CD14-positive monocyte (primary cell): ENCODE data around the gene SLAMF7. TPM values are rescaled to one million over a fixed set of nuclear protein-coding genes. Genes with fewer than 3 reads are reported as not detected.

Experiments used
- DNase-seq, 3 donors: peaks; one replicate each; pipeline ENCODE4 v3.0.0-alpha.2; 2011 to 2022
- H2AFZ ChIP-seq: 2 replicates; pipeline ENCODE4 v1.6.0; 2012; ENCODE audit warnings: mild to moderate bottlenecking, low read depth, low read length, inconsistent platforms; ENCODE audit not compliant: insufficient read depth, poor library complexity, severe bottlenecking
- H3K27ac ChIP-seq, 2 donors: 1 replicate in 1 of 2; 2 replicates in 1 of 2; pipeline ENCODE4 v1.5.1; 2012 to 2013; ENCODE audit warnings: low read length in 2 of 2, control low read depth in 1 of 2, inconsistent platforms in 1 of 2, low read depth in 1 of 2, mild to moderate bottlenecking in 1 of 2
- H3K27me3 ChIP-seq, 2 donors: one replicate each; pipeline versions ENCODE4 v1.6.0 to v1.6.1; 2011 to 2013; ENCODE audit warnings: low read length in 2 of 2; ENCODE audit not compliant: control insufficient read depth in 2 of 2, insufficient read depth in 2 of 2
- H3K36me3 ChIP-seq, 2 donors: replicated peaks in 1 of 2; 1 replicate in 1 of 2; 2 replicates in 1 of 2; pipeline versions ENCODE4 v1.5.1 to v1.6.1; 2012 to 2013; ENCODE audit warnings: low read length in 2 of 2, control low read depth in 1 of 2, inconsistent platforms in 1 of 2, mild to moderate bottlenecking in 1 of 2; ENCODE audit not compliant: insufficient read depth in 2 of 2, control insufficient read depth in 1 of 2
- H3K4me1 ChIP-seq, 2 donors: 1 replicate in 1 of 2; 2 replicates in 1 of 2; pipeline versions ENCODE4 v1.5.1 to v1.6.1; 2012 to 2013; ENCODE audit warnings: low read length in 2 of 2, control low read depth in 1 of 2, inconsistent platforms in 1 of 2, mild to moderate bottlenecking in 1 of 2, moderate library complexity in 1 of 2; ENCODE audit not compliant: insufficient read depth in 2 of 2, control insufficient read depth in 1 of 2
- H3K4me2 ChIP-seq: replicated peaks from 2 replicates; pipeline ENCODE3; 2012; ENCODE audit warnings: low read length, moderate library complexity, mild to moderate bottlenecking; ENCODE audit not compliant: poor library complexity, severe bottlenecking; ENCODE audit errors: extremely low read depth
- H3K4me3 ChIP-seq, 3 experiments: fragments of 200-600 bp in 1 of 3; sonication (generic) in 1 of 3; replicated peaks in 1 of 3; 1 replicate in 2 of 3; 2 replicates in 1 of 3; pipeline ENCODE4 v1.5.1; 2011 to 2013; ENCODE audit warnings: low read length in 3 of 3, mild to moderate bottlenecking in 3 of 3, control low read depth in 2 of 3, low read depth in 2 of 3, inconsistent platforms in 1 of 3, moderate library complexity in 1 of 3
- H3K79me2 ChIP-seq: 2 replicates; pipeline ENCODE4 v1.6.0; 2012; ENCODE audit warnings: mild to moderate bottlenecking, control low read depth, inconsistent platforms, low read length, moderate library complexity; ENCODE audit not compliant: insufficient read depth
- H3K9ac ChIP-seq: 2 replicates; pipeline ENCODE4 v1.6.0; 2017; ENCODE audit warnings: low read length, mild to moderate bottlenecking; ENCODE audit not compliant: insufficient read depth, poor library complexity, severe bottlenecking
- H3K9me3 ChIP-seq, 2 donors: replicated peaks in 1 of 2; 1 replicate in 1 of 2; 2 replicates in 1 of 2; pipeline versions ENCODE4 v1.5.1 to v1.6.1; 2012 to 2013; ENCODE audit warnings: low read length in 2 of 2, control low read depth in 1 of 2; ENCODE audit not compliant: control insufficient read depth in 1 of 2, insufficient read depth in 1 of 2
- H4K20me1 ChIP-seq: 2 replicates; pipeline ENCODE4 v1.6.0; 2012; ENCODE audit warnings: mild to moderate bottlenecking, low read length, control low read depth, moderate library complexity; ENCODE audit not compliant: insufficient read depth
- H3K27ac Mint-ChIP-seq, 7 donors: one replicate each; pipeline ENCODE4 v1.8.0; 2020; ENCODE audit warnings: mild to moderate bottlenecking in 7 of 7, mixed read lengths in 7 of 7, moderate library complexity in 6 of 7, inconsistent platforms in 2 of 7
- H3K27me3 Mint-ChIP-seq, 3 donors: one replicate each; pipeline ENCODE4 v1.8.0; 2021 to 2022; ENCODE audit warnings: low read depth in 3 of 3, mild to moderate bottlenecking in 3 of 3, mixed read lengths in 3 of 3, moderate library complexity in 3 of 3, inconsistent platforms in 1 of 3
- H3K36me3 Mint-ChIP-seq, 2 donors: one replicate each; pipeline ENCODE4 v1.8.0; 2020; ENCODE audit warnings: mixed read lengths in 2 of 2, inconsistent platforms in 1 of 2, mild to moderate bottlenecking in 1 of 2
- H3K4me1 Mint-ChIP-seq: one replicate; pipeline ENCODE4 v1.8.0; 2020; ENCODE audit warnings: mild to moderate bottlenecking, mixed read lengths
- H3K4me3 Mint-ChIP-seq, 2 donors: one replicate each; pipeline ENCODE4 v1.8.0; 2020; ENCODE audit warnings: mild to moderate bottlenecking in 2 of 2, mixed read lengths in 2 of 2, moderate library complexity in 1 of 2
- H3K9me3 Mint-ChIP-seq, 7 donors: one replicate each; pipeline ENCODE4 v1.8.0; 2020 to 2022; ENCODE audit warnings: mixed read lengths in 7 of 7, mild to moderate bottlenecking in 6 of 7, moderate library complexity in 6 of 7, inconsistent platforms in 2 of 7
- WGBS: methylation state at CpG from one replicate; pipeline ENCODE4 v1.1.5; 2013; ENCODE audit warnings: missing lambda C conversion rate; ENCODE audit not compliant: insufficient coverage; 5-methylcytosine and 5-hydroxymethylcytosine counted together
- intact Hi-C, 2 donors: fragments of 100-400 bp; cut with micrococcal nuclease; formaldehyde crosslinking; loops; one replicate each; pipeline versions ENCODE4 v1.15.0 to v1.15.1; 2023
- polyA plus RNA-seq, 3 donors: library from polyadenylated mRNA; depleted of rRNA in 1 of 3; unstranded in 2 of 3; stranded (reverse) in 1 of 3; fragments of 300-500 nt in 2 of 3; fragments of >200 nt in 1 of 3; fragmentation: Illumina TruSeq in 2 of 3; gene quantifications; 1 replicate in 2 of 3; 2 replicates in 1 of 3; pipeline ENCODE4 v1.2.3, GENCODE V29; 2012 to 2021
- TF ChIP-seq, protein P1 (sequence below): fragments of 200-600 bp; IDR thresholded peaks from one replicate; pipeline ENCODE4 v1.8.0; 2022; ENCODE audit warnings: antibody characterized with exemption, mild to moderate bottlenecking

SLAMF7 gene
- polyA plus RNA-seq, 3 donors, result 15.4 to 16.0 (median 15.8) TPM

DNA sequence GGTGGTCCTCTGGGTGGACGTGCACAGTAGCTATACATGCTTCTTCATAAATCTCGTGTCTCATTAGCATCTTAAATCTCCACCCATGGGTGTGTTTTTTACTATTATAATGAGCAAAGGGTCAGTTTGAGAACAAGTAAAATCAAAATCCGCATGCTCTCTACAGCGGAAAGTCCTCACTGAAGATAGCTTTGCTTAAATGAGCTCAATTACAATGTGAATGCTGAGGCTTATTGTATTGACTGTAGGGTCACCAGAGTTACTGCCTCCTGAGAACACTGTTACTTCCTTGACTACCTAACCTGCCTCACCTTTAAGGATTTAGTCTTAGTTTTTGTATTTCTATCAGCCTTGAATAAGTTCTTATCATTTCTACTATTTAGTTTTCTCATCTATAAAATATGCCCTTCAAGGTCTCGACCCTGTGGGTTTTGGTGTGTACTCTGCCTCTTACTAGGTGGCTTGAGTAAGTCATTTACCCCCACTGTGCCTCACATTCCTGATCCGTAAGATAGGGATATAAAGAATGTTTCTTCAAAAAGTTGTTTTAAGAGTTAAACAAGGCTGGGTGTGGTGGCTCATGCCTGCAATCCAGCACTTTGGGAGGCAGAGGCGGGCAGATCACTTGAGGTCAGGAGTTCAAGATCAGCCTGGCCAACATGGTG lies 7.9 kb downstream of the SLAMF7 start:
- Histone ChIP-seq H4K20me1 (no peaks in the 10 kb centered on the region), H3K36me3 (no peaks in the 10 kb centered on the region), H3K4me3 (no peak overlapping the region), H2AFZ (no peak overlapping the region), H3K9me3 (no peaks in the 10 kb centered on the region), H3K27me3 (no peaks in the 10 kb centered on the region), H3K4me2 (no peak overlapping the region), H3K27ac (no peak overlapping the region), H3K4me1 (peaks cover 50% of the 10 kb centered on the region in 2 donors), H3K79me2 (no peaks in the 10 kb centered on the region), H3K9ac (no peak overlapping the region)
- Mint-ChIP-seq H3K9me3 (peaks cover 0 to 1% (median 0%) of the 10 kb centered on the region in 7 donors), H3K4me1 (peaks cover 53% of the 10 kb centered on the region), H3K4me3 (no peak overlapping the region), H3K27ac (no peak overlapping the region), H3K36me3 (peaks cover 8 to 14% of the 10 kb centered on the region in 2 donors), H3K27me3 (peaks cover 2 to 5% (median 2%) of the 10 kb centered on the region in 3 donors)
- 93% methylated on average over 3 of the region's 7 CpGs for WGBS
- intact Hi-C loops, result no loop called here
- TF ChIP-seq, protein P1, sequence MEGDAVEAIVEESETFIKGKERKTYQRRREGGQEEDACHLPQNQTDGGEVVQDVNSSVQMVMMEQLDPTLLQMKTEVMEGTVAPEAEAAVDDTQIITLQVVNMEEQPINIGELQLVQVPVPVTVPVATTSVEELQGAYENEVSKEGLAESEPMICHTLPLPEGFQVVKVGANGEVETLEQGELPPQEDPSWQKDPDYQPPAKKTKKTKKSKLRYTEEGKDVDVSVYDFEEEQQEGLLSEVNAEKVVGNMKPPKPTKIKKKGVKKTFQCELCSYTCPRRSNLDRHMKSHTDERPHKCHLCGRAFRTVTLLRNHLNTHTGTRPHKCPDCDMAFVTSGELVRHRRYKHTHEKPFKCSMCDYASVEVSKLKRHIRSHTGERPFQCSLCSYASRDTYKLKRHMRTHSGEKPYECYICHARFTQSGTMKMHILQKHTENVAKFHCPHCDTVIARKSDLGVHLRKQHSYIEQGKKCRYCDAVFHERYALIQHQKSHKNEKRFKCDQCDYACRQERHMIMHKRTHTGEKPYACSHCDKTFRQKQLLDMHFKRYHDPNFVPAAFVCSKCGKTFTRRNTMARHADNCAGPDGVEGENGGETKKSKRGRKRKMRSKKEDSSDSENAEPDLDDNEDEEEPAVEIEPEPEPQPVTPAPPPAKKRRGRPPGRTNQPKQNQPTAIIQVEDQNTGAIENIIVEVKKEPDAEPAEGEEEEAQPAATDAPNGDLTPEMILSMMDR, result no peak
- DNase-seq, result no peak

DNA sequence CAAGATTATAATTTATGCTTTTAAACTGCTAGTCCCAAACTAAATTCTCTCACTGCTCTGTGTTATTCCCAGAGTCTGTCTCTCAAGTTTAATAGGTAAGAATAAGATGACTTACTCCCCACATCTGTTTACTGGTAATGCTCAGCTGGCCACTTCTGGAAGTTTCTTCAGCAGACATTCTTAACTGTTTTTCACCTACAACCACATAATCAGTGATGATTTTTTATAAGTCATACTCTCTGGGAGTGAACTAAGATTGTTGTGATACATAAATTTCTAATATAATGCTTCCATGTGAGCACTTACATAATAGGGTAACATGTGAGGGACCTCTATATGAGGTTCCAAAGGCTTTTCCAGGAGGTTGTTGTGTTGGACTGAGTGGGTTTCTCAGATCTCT lies 8.7 kb downstream of the SLAMF7 start:
- Histone ChIP-seq H3K9me3 (no peaks in the 10 kb centered on the region), H3K36me3 (no peaks in the 10 kb centered on the region), H4K20me1 (no peaks in the 10 kb centered on the region), H3K9ac (no peak overlapping the region), H3K27ac (no peak overlapping the region), H2AFZ (no peak overlapping the region), H3K4me1 (peaks cover 43% of the 10 kb centered on the region in 2 donors), H3K4me2 (no peak overlapping the region), H3K79me2 (no peaks in the 10 kb centered on the region), H3K4me3 (no peak overlapping the region), H3K27me3 (no peaks in the 10 kb centered on the region)
- H3K9me3 Mint-ChIP-seq, result no peaks in the 10 kb centered on the region
- intact Hi-C loops, result no loop called here
- peaks cover 8 to 14% of the 10 kb centered on the region in 2 donors for H3K36me3 Mint-ChIP-seq
- H3K27ac Mint-ChIP-seq, result no peak overlapping the region
- H3K4me1 Mint-ChIP-seq, result peaks cover 46% of the 10 kb centered on the region
- H3K27me3 Mint-ChIP-seq, result peaks cover 2 to 9% (median 2%) of the 10 kb centered on the region in 3 donors
- H3K4me3 Mint-ChIP-seq, result no peak overlapping the region
- TF ChIP-seq, protein P1, result no peak
- DNase-seq, result no peak
